ENCODE measurements around the gene ARID5B.

- TF ChIP-seq CTCF (IDR thresholded peaks at IDR 0.05; ENCODE audit: extremely low read depth in 1 of 2, insufficient read depth in 1 of 2, low read depth in 1 of 2, low read length in 2 of 2) = no peak
- no peak for TF ChIP-seq JUN (IDR thresholded peaks at IDR 0.05; ENCODE audit: borderline replicate concordance, insufficient read depth, insufficient read length, low read depth)
- TF ChIP-seq POLR2A (IDR thresholded peaks at IDR 0.05; ENCODE audit: low read depth, low read length) = no peak
- no peak for TF ChIP-seq EZH2 (IDR thresholded peaks at IDR 0.05; ENCODE audit: borderline replicate concordance, low read depth, low read length, severe bottlenecking)
- TF ChIP-seq MAX (IDR thresholded peaks at IDR 0.05; ENCODE audit: insufficient read depth, insufficient read length) = no peak
- no peak for TF ChIP-seq POLR2AphosphoS5 (IDR thresholded peaks at IDR 0.05; ENCODE audit: insufficient read depth, low read depth, low read length)
- no peak for TF ChIP-seq MYC (IDR thresholded peaks at IDR 0.05; ENCODE audit: low read depth, low read length)
- no peak for TF ChIP-seq GATA2 (IDR thresholded peaks at IDR 0.05; ENCODE audit: insufficient read depth, insufficient read length, low read depth, low read length)
- TF ChIP-seq FOS (IDR thresholded peaks at IDR 0.05; ENCODE audit: borderline replicate concordance, insufficient read depth, low read length) = no peak
These were observed 22.8 kb upstream of the ARID5B start for GRCh38 chr10:61878740-61879068.

Data from endothelial cell of umbilical vein (primary cell).